RWPE1 (cell line): ENCODE measurements around the gene IL33.

Experiments used
- CTCF ChIA-PET: fragments of 350-600 bp; sonication (Branson Sonifier 250); formaldehyde crosslinking; extraction: SDS; loops from one replicate; lab custom pipeline; 2021; lab: Yijun Ruan, JAX
- POLR2A ChIA-PET: fragments of 400-600 bp; formaldehyde crosslinking; extraction: SDS; loops from one replicate; lab custom pipeline; 2020; ENCODE audit warnings: antibody characterized with exemption; ENCODE audit not compliant: low non-redundant PET; lab: Yijun Ruan, JAX
- DNase-seq: peaks from one replicate; pipeline ENCODE4 v3.0.0; 2012; ENCODE audit warnings: low spot score
- H3K27ac ChIP-seq: fragments of 450-650 bp; 2 replicates; pipeline ENCODE4 v1.5.1; 2017
- TF ChIP-seq, protein P1 (sequence below): fragments of 450-650 bp; conservative IDR thresholded peaks from 2 replicates; pipeline ENCODE4 v1.5.1; 2017; ENCODE audit warnings: low read depth, mild to moderate bottlenecking

The IL33 gene

DNA sequence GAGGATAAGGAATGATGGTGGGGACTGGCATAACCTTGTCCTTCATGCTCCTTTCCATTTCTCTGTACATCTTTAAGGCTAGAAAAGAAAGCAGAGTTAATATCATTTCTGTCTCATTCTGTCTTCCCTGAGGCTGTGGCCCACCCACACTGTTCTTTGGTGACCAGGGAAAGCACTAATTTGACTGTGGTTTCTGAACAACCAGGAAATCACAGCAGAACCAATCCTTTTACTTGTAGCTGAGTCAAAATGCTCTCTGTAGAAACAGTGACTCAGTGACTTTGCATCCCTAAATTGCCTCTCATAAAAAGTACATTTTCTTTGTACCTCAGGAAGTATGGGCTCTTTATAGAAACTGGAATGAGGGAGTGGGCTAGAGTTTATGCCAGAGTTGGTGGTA, 28.1 kb downstream of the IL33 start:
- ChIA-PET CTCF (no interaction called here), POLR2A (no interaction called here)
- peak; percentile 11 for DNase-seq
- no peak overlapping the region for H3K27ac ChIP-seq
- TF ChIP-seq, protein P1, sequence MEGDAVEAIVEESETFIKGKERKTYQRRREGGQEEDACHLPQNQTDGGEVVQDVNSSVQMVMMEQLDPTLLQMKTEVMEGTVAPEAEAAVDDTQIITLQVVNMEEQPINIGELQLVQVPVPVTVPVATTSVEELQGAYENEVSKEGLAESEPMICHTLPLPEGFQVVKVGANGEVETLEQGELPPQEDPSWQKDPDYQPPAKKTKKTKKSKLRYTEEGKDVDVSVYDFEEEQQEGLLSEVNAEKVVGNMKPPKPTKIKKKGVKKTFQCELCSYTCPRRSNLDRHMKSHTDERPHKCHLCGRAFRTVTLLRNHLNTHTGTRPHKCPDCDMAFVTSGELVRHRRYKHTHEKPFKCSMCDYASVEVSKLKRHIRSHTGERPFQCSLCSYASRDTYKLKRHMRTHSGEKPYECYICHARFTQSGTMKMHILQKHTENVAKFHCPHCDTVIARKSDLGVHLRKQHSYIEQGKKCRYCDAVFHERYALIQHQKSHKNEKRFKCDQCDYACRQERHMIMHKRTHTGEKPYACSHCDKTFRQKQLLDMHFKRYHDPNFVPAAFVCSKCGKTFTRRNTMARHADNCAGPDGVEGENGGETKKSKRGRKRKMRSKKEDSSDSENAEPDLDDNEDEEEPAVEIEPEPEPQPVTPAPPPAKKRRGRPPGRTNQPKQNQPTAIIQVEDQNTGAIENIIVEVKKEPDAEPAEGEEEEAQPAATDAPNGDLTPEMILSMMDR, result no peak

DNA sequence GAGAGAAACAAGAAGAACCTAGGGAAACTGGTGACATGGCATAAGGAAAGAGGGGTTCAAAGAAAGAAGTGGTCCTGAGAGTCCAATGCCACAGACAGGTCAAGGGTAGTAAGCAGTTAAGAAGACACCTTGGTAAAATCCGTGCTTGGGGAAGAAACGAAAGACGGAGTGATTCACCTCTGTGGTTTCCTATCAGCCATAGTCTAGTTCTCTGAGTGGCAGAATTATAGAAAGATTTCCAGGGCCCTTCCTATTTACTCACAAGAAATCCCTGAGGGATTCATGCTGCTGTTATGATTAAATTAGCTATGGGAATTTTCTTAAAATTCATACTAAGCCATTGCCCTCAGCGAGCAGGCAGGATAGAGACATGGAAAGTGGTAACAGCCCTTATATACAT, 31.7 kb downstream of the IL33 start:
- CTCF ChIA-PET, result no interaction called here
- TF ChIP-seq, protein P1, result no peak
- DNase-seq, result no peak
- POLR2A ChIA-PET, result interaction anchor here (0.5 kb wide), 1 partner anchor 395 kb away, joined by 3 read pairs; no protein-coding TSS in a partner anchor
- no peak overlapping the region for H3K27ac ChIP-seq

DNA sequence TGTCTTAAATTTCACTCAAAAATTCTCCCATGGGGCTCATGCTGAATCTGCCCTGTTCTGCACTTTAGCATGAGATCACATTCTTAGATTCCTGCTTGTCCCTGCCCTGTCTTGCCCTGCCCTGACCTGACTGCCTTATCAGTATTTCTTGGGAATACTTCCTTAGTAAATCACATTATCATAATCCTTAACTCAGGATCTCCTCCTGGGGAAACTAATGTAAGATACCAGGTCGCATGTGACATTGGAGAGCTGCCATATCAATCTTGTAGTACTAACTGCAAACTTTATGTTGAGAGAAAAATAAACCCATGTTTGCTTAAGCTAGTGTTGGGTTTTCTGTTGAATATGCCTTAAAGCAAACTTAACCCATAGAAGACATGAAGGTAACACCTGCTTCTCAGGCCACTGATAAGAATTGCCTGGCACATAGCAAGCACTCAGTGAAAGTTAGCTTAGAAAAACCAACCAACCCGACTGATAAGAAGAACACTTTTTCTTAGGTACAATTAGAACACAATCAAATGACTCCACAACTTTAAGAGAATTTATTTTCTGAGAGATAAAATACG, 53.3 kb downstream of the IL33 start:
- POLR2A ChIA-PET, result no interaction called here
- CTCF ChIA-PET, result no interaction called here
- TF ChIP-seq, protein P1, result no peak
- no peak overlapping the region for H3K27ac ChIP-seq
- no peak for DNase-seq

GRCh38 chr9:6270896-6271295, 55.3 kb downstream of the IL33 start:
- DNase-seq, result no peak
- TF ChIP-seq, protein P1, result no peak
- POLR2A ChIA-PET, result no interaction called here
- no peak overlapping the region for H3K27ac ChIP-seq
- CTCF ChIA-PET, result interaction anchor here (0.6 kb wide), 1 partner anchor 396 kb away, joined by 3 read pairs; no protein-coding TSS in a partner anchor

- no peak for DNase-seq
- CTCF ChIA-PET, result interaction anchor here (0.6 kb wide), 1 partner anchor 397 kb away, joined by 3 read pairs; no protein-coding TSS in a partner anchor
- no peak overlapping the region for H3K27ac ChIP-seq
- TF ChIP-seq, protein P1, result no peak
- POLR2A ChIA-PET, result no interaction called here
These were observed 56.1 kb downstream of the IL33 start for GRCh38 chr9:6271508-6272228.

DNA sequence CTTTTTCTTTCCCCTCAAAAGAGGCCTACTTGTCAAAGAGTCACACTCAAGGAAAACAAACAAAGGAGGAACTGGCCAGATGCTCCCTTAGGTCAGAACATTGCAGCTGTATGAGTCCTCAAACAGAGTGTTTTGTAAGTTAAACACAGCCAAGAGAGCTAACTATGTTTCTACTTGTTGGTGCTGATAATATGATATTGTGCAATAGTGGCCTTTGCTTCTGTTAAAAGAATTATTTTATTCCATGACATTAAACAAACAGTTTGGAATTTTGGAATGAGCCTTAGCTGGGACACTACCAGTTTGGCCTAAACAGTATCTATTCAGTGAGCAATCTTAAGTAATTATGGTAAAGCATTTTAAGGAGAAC, 56.6 kb downstream of the IL33 start:
- ChIA-PET POLR2A (no interaction called here), CTCF (no interaction called here)
- peak overlapping the region; percentile 76; the same call in 1 of the 2 replicates for H3K27ac ChIP-seq
- DNase-seq, result peak; percentile 31
- TF ChIP-seq, protein P1, result no peak
